NB4 (cell line): ENCODE measurements around the gene KRTAP5-7.

Experiments used
- DNase-seq: peaks from one replicate; pipeline ENCODE4 v3.0.0; 2010; ENCODE audit warnings: low read depth
- H3K4me3 ChIP-seq: one replicate; pipeline ENCODE4 v1.5.1; 2011; ENCODE audit warnings: mild to moderate bottlenecking, low read depth, low read length, moderate library complexity
- CTCF ChIP-seq: IDR thresholded peaks from one replicate; pipeline ENCODE4 v1.5.1; 2012; ENCODE audit warnings: low read depth, low read length
- MAX ChIP-seq: IDR thresholded peaks from 2 replicates; pipeline ENCODE4 v1.6.1; 2011; ENCODE audit warnings: low read depth, low read length
- MYC ChIP-seq: IDR thresholded peaks from 2 replicates; pipeline ENCODE4 v1.6.1; 2011; ENCODE audit warnings: low read depth, low read length
- POLR2A ChIP-seq: IDR thresholded peaks from 2 replicates; pipeline ENCODE4 v1.6.1; 2011; ENCODE audit warnings: mild to moderate bottlenecking; ENCODE audit not compliant: insufficient read length; ENCODE audit errors: extremely low read depth

The KRTAP5-7 gene

GRCh38 chr11:71543866-71544265 lies 16.8 kb downstream of the KRTAP5-7 start:
- TF ChIP-seq MAX (peak; percentile 81), POLR2A (no peak), MYC (0 out of 2 replicates have a peak, but pooled peaks have one; percentile 42), CTCF (no peak)
- no peak overlapping the region for H3K4me3 ChIP-seq

GRCh38 chr11:71544525-71545214 lies 17.6 kb downstream of the KRTAP5-7 start:
- TF ChIP-seq CTCF (no peak), MYC (no peak), MAX (no peak), POLR2A (no peak)
- no peak overlapping the region for H3K4me3 ChIP-seq
- no peak for DNase-seq

More at GRCh38 chr11:71543866-71544265, 16.8 kb downstream of the KRTAP5-7 start:
- DNase-seq: peak; percentile 84

DNA sequence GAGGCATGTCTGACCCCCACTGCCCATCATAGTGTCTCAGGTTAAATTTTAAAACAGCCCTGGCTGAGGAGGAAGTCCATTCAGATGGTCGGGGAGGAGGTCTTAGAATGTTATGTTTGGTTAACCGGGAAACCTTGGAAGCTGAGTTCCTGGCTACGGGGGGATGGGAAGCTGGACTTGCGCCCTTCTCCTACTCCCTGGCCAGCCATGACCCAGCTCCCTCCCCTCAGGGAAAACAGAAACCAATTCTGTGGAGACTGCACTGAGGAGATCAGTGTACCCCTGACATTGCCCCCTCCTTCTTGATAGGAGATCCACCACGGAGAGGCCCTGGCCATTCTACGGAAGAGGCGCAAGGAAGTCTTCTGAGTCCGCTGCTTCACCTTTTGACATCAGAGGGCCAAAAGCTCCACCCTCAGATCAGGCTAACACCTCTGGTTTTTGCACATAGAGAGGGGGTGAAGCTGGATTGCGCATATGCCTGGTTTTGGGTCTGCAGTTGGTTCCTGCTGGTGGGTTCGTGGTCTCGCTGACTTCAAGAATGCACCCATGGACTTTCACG lies 18.4 kb downstream of the KRTAP5-7 start:
- DNase-seq: no peak
- no peak overlapping the region for H3K4me3 ChIP-seq
- TF ChIP-seq MAX (no peak), POLR2A (no peak), MYC (no peak), CTCF (no peak)

GRCh38 chr11:71548120-71548519 lies 21.1 kb downstream of the KRTAP5-7 start, which contains the start of gene KRTAP5-9:
Gene KRTAP5-9 (plus strand): TSS chr11:71548420. CDS start chr11:71548658, 238 bp downstream.
- H3K4me3 ChIP-seq: no peak within 1 kb of the TSS
- TF ChIP-seq MAX (no peak), POLR2A (no peak), MYC (no peak), CTCF (no peak)
- DNase-seq: no peak

GRCh38 chr11:71548716-71549151 lies 21.7 kb downstream of the KRTAP5-7 start:
- H3K4me3 ChIP-seq: no peak overlapping the region
- DNase-seq: peak; percentile 64
- no peak for TF ChIP-seq CTCF
- TF ChIP-seq MYC: no peak
- TF ChIP-seq POLR2A: no peak
- no peak for TF ChIP-seq MAX
